NT2/D1 (cell line): Measurements from ENCODE around the gene LCA5L.
"Not testable (repeated sequence)": the region's sequence is repeated elsewhere in the genome, so short reads cannot be mapped to it uniquely, and the experiment has no call there.

Experiments used
- DNase-seq: peaks from one replicate; pipeline ENCODE4 v3.0.0-alpha.2; 2011; ENCODE audit warnings: low read depth, low spot score
- H3K27me3 ChIP-seq: 2 replicates; pipeline ENCODE4 v1.6.0; 2011; ENCODE audit warnings: mild to moderate bottlenecking; ENCODE audit not compliant: insufficient read length, insufficient read depth
- H3K36me3 ChIP-seq: 2 replicates; pipeline ENCODE4 v1.6.1; 2011; ENCODE audit warnings: mild to moderate bottlenecking, low read length, mixed read lengths; ENCODE audit not compliant: insufficient read depth, insufficient read length
- H3K4me1 ChIP-seq: 2 replicates; pipeline ENCODE4 v1.5.1; 2011; ENCODE audit not compliant: insufficient read depth, insufficient read length
- H3K4me3 ChIP-seq: 2 replicates; pipeline ENCODE4 v1.5.1; 2011; ENCODE audit warnings: low read depth; ENCODE audit not compliant: insufficient read length
- H3K9ac ChIP-seq: 2 replicates; pipeline ENCODE4 v1.6.0; 2011; ENCODE audit warnings: low read depth; ENCODE audit not compliant: insufficient read length
- H3K9me3 ChIP-seq: 2 replicates; pipeline ENCODE4 v1.5.1; 2011; ENCODE audit warnings: mild to moderate bottlenecking, low read length; ENCODE audit not compliant: insufficient read depth
- SUZ12 ChIP-seq: IDR thresholded peaks from 2 replicates; pipeline ENCODE4 v1.6.1; 2011; ENCODE audit not compliant: insufficient read length, insufficient read depth; ENCODE audit errors: extremely low read depth
- YY1 ChIP-seq: IDR thresholded peaks from 2 replicates; pipeline ENCODE4 v1.6.1; 2011; ENCODE audit not compliant: insufficient read length, insufficient read depth
- ZNF274 ChIP-seq: IDR thresholded peaks from 2 replicates; pipeline ENCODE4 v1.6.1; 2011; ENCODE audit warnings: mild to moderate bottlenecking, low read depth, low read length

LCA5L gene

GRCh38 chr21:39430954-39431353 is 14.6 kb downstream of the LCA5L start:
- H3K9me3 ChIP-seq: no peaks in the 10 kb centered on the region
- no peak overlapping the region for H3K9ac ChIP-seq

DNA sequence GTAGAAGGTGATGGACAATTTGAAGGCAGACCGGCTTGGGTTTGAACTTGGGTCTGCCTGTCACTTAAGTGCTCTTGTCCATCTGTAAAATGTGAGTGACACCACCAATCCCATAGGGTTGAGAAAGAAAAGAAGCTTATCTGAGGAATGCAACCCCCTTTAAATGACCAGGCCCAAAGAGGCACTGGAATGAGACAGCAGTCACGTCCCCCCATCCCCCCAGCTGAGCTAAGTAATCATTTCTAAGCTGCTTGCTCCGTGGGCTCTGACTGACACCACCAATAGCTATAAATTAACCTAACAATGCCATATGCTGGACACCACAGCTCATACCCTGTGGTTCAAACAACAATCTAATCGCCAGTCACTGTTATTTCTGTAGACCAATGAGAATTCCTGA is 15.1 kb downstream of the LCA5L start:
- H3K9ac ChIP-seq: no peak overlapping the region
- no peaks in the 10 kb centered on the region for H3K9me3 ChIP-seq
- H3K36me3 ChIP-seq: no peaks in the 10 kb centered on the region
- H3K4me3 ChIP-seq: no peak overlapping the region
- no peaks in the 10 kb centered on the region for H3K27me3 ChIP-seq
- no peak for TF ChIP-seq ZNF274
- TF ChIP-seq SUZ12: no peak
- no peak for TF ChIP-seq YY1
- H3K4me1 ChIP-seq: no peaks in the 10 kb centered on the region
- DNase-seq: peak; percentile 73

More at GRCh38 chr21:39430954-39431353, 14.6 kb downstream of the LCA5L start:
- no peak for DNase-seq
- H3K36me3 ChIP-seq: no peaks in the 10 kb centered on the region
- H3K4me1 ChIP-seq: no peaks in the 10 kb centered on the region
- no peak for TF ChIP-seq ZNF274
- no peak for TF ChIP-seq YY1
- no peak for TF ChIP-seq SUZ12
- no peak overlapping the region for H3K4me3 ChIP-seq
- no peaks in the 10 kb centered on the region for H3K27me3 ChIP-seq

GRCh38 chr21:39430016-39430415 is 15.6 kb downstream of the LCA5L start:
- Histone ChIP-seq H3K9me3 (no peaks in the 10 kb centered on the region), H3K4me3 (no peak overlapping the region), H3K27me3 (no peaks in the 10 kb centered on the region), H3K9ac (no peak overlapping the region), H3K4me1 (no peaks in the 10 kb centered on the region), H3K36me3 (no peaks in the 10 kb centered on the region)
- TF ChIP-seq ZNF274: no peak
- TF ChIP-seq YY1: no peak
- no peak for TF ChIP-seq SUZ12
- peak; percentile 38 for DNase-seq

DNA sequence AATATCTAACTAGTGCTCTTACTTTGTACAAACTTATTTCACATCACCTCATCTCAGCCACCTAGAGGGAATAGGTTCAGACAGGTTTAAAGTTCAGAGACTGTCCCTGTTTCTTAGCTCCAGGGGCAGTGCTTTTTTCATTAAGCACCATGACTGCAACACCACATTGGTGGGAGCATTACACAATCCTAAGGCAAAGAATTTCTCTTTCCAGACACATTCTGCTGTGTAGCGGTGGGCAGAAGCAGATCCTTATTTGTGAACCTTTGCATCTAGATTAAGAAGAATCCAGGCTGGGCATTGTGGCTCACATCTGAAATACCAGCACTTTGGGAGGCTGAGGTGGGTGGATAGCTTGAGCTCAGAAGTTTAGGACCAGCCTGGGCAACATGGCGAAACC is 16.1 kb downstream of the LCA5L start:
- no peak overlapping the region for H3K9ac ChIP-seq
- TF ChIP-seq YY1: no peak
- no peak for TF ChIP-seq SUZ12
- TF ChIP-seq ZNF274: no peak
- H3K36me3 ChIP-seq: no peaks in the 10 kb centered on the region
- H3K4me1 ChIP-seq: no peaks in the 10 kb centered on the region
- no peaks in the 10 kb centered on the region for H3K9me3 ChIP-seq
- no peak for DNase-seq
- no peak overlapping the region for H3K4me3 ChIP-seq
- H3K27me3 ChIP-seq: no peaks in the 10 kb centered on the region

DNA sequence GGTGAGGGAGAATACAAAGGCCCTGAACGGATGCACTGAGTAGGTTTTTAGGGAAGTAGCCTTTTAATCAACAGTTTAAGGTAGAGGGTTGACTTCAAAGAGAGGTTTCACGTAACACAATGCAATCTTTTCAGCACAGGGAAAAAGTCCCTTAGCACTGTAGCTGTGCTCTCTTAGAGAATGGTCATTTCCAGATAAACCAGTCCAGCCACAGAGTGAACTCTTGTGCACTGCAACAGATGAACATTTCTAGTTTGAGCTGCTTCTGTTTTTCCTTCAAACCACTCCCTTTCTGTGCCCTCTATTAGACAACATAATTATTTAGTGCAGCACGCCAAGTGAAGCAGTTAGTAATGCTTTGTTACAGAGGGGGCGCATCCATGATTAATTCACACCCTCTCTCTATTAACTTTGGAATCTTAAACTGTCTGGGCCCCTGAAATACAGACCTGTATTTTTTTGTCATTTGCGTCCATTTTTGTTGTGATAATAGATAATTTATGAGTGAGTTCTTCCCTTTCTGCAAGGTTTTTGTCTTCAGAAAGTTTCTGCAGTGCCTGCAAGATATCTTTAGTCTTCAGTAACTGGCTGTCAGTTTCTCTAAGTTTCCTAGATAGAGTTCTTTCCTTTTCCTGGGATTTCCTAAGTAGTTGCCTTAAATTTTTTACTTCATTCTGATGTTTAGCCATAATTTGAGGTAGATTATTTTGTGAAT is 22.9 kb downstream of the LCA5L start:
- no peak overlapping the region for H3K9ac ChIP-seq
- no peaks in the 10 kb centered on the region for H3K27me3 ChIP-seq
- DNase-seq: no peak
- H3K9me3 ChIP-seq: no peaks in the 10 kb centered on the region
- no peak overlapping the region for H3K4me3 ChIP-seq
- TF ChIP-seq YY1 (no peak), SUZ12 (no peak), ZNF274 (no peak)
- no peaks in the 10 kb centered on the region for H3K4me1 ChIP-seq
- H3K36me3 ChIP-seq: no peaks in the 10 kb centered on the region

DNA sequence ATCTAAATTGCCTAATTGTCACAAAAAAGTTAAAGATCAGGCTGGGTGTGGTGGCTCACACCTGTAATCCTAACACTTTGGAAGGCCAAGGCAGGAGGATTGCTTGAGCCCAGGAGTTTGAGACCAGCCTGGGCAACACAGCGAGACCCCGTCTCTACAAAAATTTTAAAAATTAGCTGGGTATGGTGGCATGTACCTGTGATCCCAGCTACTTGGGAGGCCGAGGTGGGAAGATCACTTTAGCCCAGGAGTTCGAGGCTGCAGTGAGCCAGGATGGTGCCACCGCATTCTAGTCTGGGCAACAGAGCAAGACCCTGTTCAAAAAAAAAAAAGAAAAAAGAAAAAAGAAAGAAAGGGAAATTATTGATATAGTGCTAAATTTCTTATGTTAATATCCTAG is 26.4 kb downstream of the LCA5L start:
- not testable (repeated sequence) for H3K9me3 ChIP-seq, H3K36me3 ChIP-seq, H3K27me3 ChIP-seq, H3K9ac ChIP-seq, H3K4me1 ChIP-seq, DNase-seq, H3K4me3 ChIP-seq

GRCh38 chr21:39406065-39406464 is 39.5 kb downstream of the LCA5L start:
- DNase-seq: no peak
- Histone ChIP-seq H3K9me3 (peaks cover 16% of the 10 kb centered on the region), H3K4me1 (no peaks in the 10 kb centered on the region), H3K4me3 (no peak overlapping the region), H3K9ac (no peak overlapping the region), H3K27me3 (no peaks in the 10 kb centered on the region), H3K36me3 (peaks cover 9% of the 10 kb centered on the region)
- TF ChIP-seq ZNF274 (no peak), YY1 (no peak), SUZ12 (no peak)
